Stimulated activated CD8-positive, alpha-beta memory T cell treated with anti-CD3 and anti-CD28 coated beads, Interleukin-4, amount 100 ng/mL, for 1 hour (primary cell): ENCODE results near the gene PPP1R15A.
A peak's percentile ranks its signal among the peaks of the same experiment; 100 is the strongest.
"Not testable (repeated sequence)": the region's sequence is repeated elsewhere in the genome, so short reads cannot be mapped to it uniquely, and the experiment has no call there.

Experiments used
- DNase-seq, 2 donors: peaks; one replicate each; pipeline ENCODE4 v3.0.0-alpha.2; 2020; ENCODE audit warnings: low read depth in 2 of 2, low spot score in 1 of 2

Gene PPP1R15A

GRCh38 chr19:48879025-48879637 lies 6.9 kb downstream of the PPP1R15A start:
- no peak for DNase-seq

- DNase-seq: not testable (repeated sequence)
Measured at GRCh38 chr19:48879696-48880095, 7.5 kb downstream of the PPP1R15A start.

GRCh38 chr19:48881741-48882657 lies 9.8 kb downstream of the PPP1R15A start:
- DNase-seq: no peak

- no peak for DNase-seq
Measured at GRCh38 chr19:48883726-48884125, 11.5 kb downstream of the PPP1R15A start.

GRCh38 chr19:48887861-48888612 lies 15.8 kb downstream of the PPP1R15A start:
- no peak for DNase-seq

- DNase-seq: not testable (repeated sequence)
Measured at GRCh38 chr19:48889496-48889895, 17.3 kb downstream of the PPP1R15A start.

GRCh38 chr19:48890551-48890950 lies 18.3 kb downstream of the PPP1R15A start:
- DNase-seq: no peak

GRCh38 chr19:48895226-48895625 lies 23.0 kb downstream of the PPP1R15A start:
- DNase-seq: no peak

- no peak for DNase-seq
Measured at GRCh38 chr19:48896191-48896720, 24.0 kb downstream of the PPP1R15A start.

GRCh38 chr19:48897181-48897580 lies 25.0 kb downstream of the PPP1R15A start:
- no peak for DNase-seq

GRCh38 chr19:48899386-48899749 lies 27.1 kb downstream of the PPP1R15A start:
- not testable (repeated sequence) for DNase-seq

- DNase-seq: peak; percentile 94 to 96
Measured at GRCh38 chr19:48899781-48900476, 27.7 kb downstream of the PPP1R15A start, which contains the start of gene NUCB1. Gene NUCB1 (plus strand): TSS chr19:48900312. CDS start chr19:48900797, 485 bp downstream.

GRCh38 chr19:48900477-48901406 lies 28.5 kb downstream of the PPP1R15A start:
- no peak for DNase-seq

GRCh38 chr19:48902291-48902690 lies 30.1 kb downstream of the PPP1R15A start:
- DNase-seq: not testable (repeated sequence)

- DNase-seq: not testable (repeated sequence)
Measured at GRCh38 chr19:48903788-48904187, 31.6 kb downstream of the PPP1R15A start.

- DNase-seq: no peak
Measured at GRCh38 chr19:48905664-48906063, 33.4 kb downstream of the PPP1R15A start.

GRCh38 chr19:48906324-48906723 lies 34.1 kb downstream of the PPP1R15A start:
- DNase-seq: no peak

GRCh38 chr19:48907671-48908070 lies 35.5 kb downstream of the PPP1R15A start:
- no peak for DNase-seq

GRCh38 chr19:48909424-48910077 lies 37.3 kb downstream of the PPP1R15A start:
- not testable (repeated sequence) for DNase-seq
